Skeletal muscle satellite cell (primary cell): Measurements from ENCODE around the gene TSPAN10.
"Not testable (repeated sequence)": the region's sequence is repeated elsewhere in the genome, so short reads cannot be mapped to it uniquely, and the experiment has no call there.

Experiments used
- H3K27me3 ChIP-seq: 2 replicates; pipeline ENCODE4 v1.7.0; 2013; ENCODE audit warnings: low read length; ENCODE audit not compliant: control insufficient read depth, insufficient read depth
- H3K36me3 ChIP-seq: 2 replicates; pipeline ENCODE4 v1.7.0; 2013; ENCODE audit warnings: mild to moderate bottlenecking, control low read depth, low read length; ENCODE audit not compliant: insufficient read depth
- H3K4me1 ChIP-seq: 2 replicates; pipeline ENCODE4 v1.7.0; 2013; ENCODE audit warnings: low read length; ENCODE audit not compliant: control insufficient read depth, insufficient read depth
- H3K4me2 ChIP-seq: 2 replicates; pipeline ENCODE4 v1.7.0; 2013; ENCODE audit warnings: mild to moderate bottlenecking, low read length
- H3K4me3 ChIP-seq: 2 replicates; pipeline ENCODE4 v1.7.0; 2013; ENCODE audit warnings: low read length
- H3K9ac ChIP-seq: 2 replicates; pipeline ENCODE4 v1.7.0; 2013; ENCODE audit warnings: mild to moderate bottlenecking, low read depth, low read length, moderate library complexity
- H3K9me3 ChIP-seq: replicated peaks from 2 replicates; pipeline ENCODE4 v1.7.0; 2013; ENCODE audit warnings: mild to moderate bottlenecking, control low read depth, low read length

Gene TSPAN10

DNA sequence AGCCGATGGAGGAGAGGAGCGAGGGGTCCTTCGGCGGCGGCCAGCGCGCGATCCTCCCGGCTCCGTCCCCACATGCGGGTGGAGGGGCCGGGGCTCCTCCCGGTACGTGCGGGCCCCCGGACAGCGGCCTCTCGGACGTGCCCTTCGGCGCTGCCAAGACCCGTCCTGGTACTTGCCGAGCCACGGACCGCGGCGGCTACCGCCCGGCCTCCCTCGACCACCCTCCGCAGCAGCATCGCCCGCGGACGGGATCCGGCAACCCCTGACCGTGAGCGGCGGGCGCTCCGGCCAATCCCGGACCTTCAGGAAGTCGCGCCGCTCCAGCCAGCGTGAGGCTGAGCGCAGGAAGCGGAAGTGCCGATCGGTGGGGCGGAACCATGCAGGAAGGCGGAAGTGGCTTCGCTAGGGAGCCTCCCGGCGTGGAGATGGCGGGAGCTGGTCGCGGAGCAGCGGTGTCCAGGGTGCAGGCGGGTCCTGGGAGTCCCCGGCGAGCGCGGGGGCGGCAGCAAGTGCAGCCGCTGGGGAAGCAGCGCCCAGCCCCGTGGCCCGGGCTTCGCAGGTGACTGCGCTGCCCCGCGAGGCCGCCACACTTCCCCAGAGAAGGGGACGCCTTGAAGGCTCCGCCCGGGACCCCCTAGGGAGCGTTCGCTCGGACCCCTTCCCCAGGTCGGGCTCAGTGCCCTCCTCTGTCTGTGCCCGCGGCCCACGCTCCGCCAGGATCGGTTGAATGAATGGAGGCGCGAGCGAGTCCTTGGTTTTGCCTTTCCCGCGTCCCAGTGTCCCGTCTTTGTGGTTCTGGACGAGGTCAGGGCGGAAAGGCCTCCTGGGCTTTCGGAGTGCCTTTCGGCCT lies 29.6 kb downstream of the TSPAN10 start, which contains the start of the genes CCDC137 and OXLD1:
CCDC137 (plus strand) TSS at position 396 of the 850 bp plus-strand sequence; CDS start at position 426, 30 bp downstream.
OXLD1 (minus strand) TSS at position 264 of the 850 bp plus-strand sequence; CDS start at position 236, 28 bp downstream.
- peak within 1 kb of the TSS; percentile 95 for H3K4me2 ChIP-seq
- H3K36me3 ChIP-seq, result peaks cover 32% of the 10 kb centered on the region
- peak within 1 kb of the TSS; percentile 94 for H3K9ac ChIP-seq
- peak within 1 kb of the TSS; percentile 95 for H3K4me3 ChIP-seq
- H3K27me3 ChIP-seq, result no peaks in the 10 kb centered on the region
- peaks cover 21% of the 10 kb centered on the region for H3K4me1 ChIP-seq
- H3K9me3 ChIP-seq, result no peaks in the 10 kb centered on the region

DNA sequence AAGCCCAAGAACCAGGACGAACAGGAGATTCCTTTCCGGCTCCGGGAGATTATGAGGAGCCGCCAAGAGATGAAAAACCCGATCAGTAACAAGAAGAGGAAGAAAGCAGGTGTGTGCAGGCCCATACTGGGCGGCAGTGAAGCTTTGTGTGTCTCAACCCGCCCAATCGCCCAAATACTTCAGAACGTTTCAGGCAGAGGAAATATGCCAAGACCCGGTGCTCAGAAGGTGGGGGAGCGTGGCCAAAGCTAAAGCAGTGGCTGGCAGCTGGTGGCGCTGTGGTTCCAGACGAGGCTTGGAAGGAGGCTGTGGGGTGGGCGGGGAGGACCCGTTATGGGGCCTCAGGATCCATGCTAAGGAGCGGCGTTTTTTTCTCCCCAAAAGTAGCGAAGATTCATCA lies 30.8 kb downstream of the TSPAN10 start:
- peaks cover 44% of the 10 kb centered on the region for H3K36me3 ChIP-seq
- H3K9me3 ChIP-seq, result no peaks in the 10 kb centered on the region
- peak overlapping the region; percentile 42 for H3K4me2 ChIP-seq
- H3K27me3 ChIP-seq, result no peaks in the 10 kb centered on the region
- peak overlapping the region; percentile 24 for H3K4me3 ChIP-seq
- peaks cover 21% of the 10 kb centered on the region for H3K4me1 ChIP-seq
- H3K9ac ChIP-seq, result no peak overlapping the region

DNA sequence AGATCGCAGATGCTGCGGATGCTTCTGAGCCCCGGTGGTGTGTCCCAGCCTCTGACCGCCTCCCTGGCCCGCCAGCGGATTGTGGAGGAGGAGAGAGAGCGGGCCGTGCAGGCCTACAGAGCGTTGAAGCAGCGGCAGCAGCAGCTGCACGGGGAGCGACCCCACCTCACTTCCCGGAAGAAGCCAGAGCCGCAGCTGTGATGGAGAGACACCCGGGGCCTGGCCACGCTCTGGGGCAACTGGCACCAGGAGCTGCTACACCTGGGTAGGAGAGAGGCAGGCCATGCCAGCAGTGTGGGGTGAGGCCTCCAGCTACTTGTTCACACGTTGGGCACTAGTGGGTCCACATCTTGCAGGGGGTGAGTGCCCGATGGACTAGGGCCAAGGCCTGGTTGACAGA lies 35.5 kb downstream of the TSPAN10 start:
- no peaks in the 10 kb centered on the region for H3K27me3 ChIP-seq
- no peak overlapping the region for H3K9ac ChIP-seq
- H3K4me2 ChIP-seq, result no peak overlapping the region
- peaks cover 6% of the 10 kb centered on the region for H3K4me1 ChIP-seq
- no peaks in the 10 kb centered on the region for H3K9me3 ChIP-seq
- H3K36me3 ChIP-seq, result peaks cover 40% of the 10 kb centered on the region
- H3K4me3 ChIP-seq, result no peak overlapping the region

DNA sequence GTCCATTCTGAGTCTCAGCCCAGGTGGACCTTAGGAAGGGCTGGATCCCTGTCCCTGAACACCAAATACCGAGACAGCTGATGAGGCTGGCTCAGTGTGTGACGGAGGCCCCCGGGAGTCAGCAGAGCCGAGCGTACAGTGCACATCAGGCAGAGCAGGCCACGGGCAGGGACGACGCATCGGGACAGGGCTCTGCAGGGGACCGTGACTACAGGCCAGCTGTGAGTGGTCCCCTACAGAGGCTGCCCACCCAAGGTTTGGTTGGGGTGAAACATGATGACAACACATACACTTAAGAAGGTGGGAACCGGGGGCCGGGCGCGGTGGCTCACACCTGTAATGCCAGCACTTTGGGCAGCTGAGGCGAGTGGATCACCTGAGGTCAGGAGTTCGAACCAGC lies 36.0 kb downstream of the TSPAN10 start:
- Histone ChIP-seq H3K36me3 (peaks cover 40% of the 10 kb centered on the region), H3K9ac (no peak overlapping the region)

DNA sequence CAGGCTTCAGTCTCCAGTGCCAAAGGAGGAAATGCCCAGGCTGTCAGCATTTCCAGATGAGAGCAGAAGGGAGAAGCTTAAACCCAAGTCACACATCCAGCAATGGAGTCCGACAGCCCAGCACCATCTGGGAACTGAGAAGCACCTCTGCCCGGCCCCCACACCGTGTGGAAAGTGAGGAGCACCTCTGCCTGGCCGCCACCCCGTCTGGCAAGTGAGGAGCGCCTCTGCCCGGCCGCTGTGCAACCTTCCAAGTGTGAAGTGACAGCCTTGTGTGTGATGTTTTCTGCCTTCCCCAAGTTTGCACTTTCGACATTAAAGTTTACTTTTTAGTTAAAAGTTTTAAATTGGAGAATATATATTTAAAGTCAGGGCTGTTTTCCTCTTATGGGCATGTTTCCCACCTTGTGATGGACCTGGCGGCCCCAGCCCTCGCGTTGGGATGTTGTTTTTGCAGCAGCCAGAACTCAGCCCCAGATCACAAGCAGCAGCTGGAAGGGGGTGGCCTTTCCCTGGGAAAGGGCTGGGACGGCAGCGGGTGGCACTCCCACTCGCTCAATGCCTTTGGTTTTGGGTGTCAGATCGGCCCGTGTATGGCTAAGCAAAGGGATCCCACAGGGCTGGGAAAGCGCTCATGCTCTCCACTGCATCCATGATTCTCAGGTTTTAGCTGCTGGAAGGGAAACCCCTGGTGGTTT lies 36.7 kb downstream of the TSPAN10 start:
- H3K9ac ChIP-seq, result no peak overlapping the region
- H3K9me3 ChIP-seq, result no peaks in the 10 kb centered on the region
- H3K27me3 ChIP-seq, result no peaks in the 10 kb centered on the region
- no peak overlapping the region for H3K4me2 ChIP-seq
- H3K4me3 ChIP-seq, result no peak overlapping the region
- peaks cover 40% of the 10 kb centered on the region for H3K36me3 ChIP-seq
- no peaks in the 10 kb centered on the region for H3K4me1 ChIP-seq

More for the DNA sequence above, 36.0 kb downstream of the TSPAN10 start:
- Histone ChIP-seq H3K4me3 (no peak overlapping the region), H3K4me2 (no peak overlapping the region), H3K4me1 (peaks cover 2% of the 10 kb centered on the region), H3K27me3 (no peaks in the 10 kb centered on the region), H3K9me3 (no peaks in the 10 kb centered on the region)

DNA sequence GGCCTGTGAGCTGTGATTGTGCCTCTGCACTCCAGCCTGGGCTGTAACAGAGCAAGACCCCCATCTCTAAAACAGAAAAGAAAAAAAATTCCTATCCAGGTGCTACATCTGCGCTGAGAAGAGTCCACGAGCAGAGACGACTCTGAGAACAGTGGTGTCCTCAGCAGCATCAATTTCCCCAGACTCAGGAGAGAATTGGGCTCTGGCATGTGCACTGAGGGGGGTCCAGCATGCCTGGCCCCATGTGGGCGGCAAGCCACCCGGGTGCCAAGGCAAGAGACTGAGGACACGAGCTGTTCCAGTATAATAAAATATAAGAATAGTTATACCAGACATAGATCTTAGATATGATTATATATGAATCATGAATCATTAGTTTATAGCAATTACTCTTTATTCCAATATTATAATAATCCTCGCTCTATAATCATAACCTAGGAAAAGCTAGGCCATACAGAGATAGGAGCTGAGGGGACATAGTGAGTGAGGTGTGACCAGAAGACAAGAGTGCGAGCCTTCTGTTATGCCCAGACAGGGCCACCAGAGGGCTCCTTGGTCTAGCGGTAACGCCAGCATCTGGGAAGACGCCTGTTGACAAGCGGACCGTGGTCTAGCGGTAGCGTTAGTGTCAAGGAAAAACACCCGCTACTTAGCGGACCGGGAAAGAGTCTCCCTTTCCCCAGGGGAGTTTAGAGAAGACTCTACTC lies 38.7 kb downstream of the TSPAN10 start:
- not testable (repeated sequence) for H3K4me3 ChIP-seq, H3K9me3 ChIP-seq, H3K4me1 ChIP-seq, H3K9ac ChIP-seq, H3K4me2 ChIP-seq, H3K27me3 ChIP-seq
- H3K36me3 ChIP-seq, result peaks cover 36% of the 10 kb centered on the region

DNA sequence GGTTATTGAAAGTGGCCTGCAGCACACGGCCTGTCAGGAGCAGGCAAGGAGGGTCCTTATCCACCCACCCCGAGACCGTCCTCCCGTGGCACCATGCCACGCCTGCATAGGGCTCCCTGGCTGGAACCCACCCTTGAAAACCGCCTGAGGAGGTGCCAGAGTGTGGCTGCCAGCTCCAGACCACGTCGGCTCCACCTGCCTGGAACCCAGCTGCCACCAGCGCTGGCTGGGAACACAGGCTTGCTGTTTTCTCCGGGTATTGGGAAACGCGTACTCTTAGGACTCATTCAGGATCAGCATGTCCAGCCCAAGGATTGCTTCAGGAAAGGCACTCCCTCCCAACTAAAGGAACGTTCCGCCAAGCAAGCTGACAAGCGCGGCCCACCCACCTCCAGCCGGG lies 39.9 kb downstream of the TSPAN10 start:
- Histone ChIP-seq H3K4me1 (peaks cover 7% of the 10 kb centered on the region), H3K27me3 (no peaks in the 10 kb centered on the region), H3K4me2 (no peak overlapping the region), H3K4me3 (no peak overlapping the region), H3K9me3 (no peaks in the 10 kb centered on the region), H3K9ac (no peak overlapping the region), H3K36me3 (peaks cover 35% of the 10 kb centered on the region)

DNA sequence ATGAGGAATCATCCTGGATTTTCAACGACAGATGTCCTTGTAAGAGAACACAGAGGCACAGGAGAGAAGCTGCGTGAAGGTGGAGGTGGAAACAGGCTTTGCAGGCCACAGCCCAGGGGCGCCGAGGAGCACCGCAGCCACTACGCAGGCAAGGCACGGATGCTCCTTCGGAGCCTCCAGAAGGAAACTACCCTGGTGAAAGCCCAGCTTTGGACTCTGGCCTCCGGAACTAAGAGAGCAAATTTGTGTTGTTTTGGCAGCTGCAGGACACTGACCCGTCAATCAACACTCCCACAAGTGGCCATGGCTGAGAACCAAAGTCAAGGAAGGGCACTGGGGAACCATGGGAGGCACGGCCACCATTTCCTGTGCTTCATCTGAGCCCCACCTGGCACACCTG lies 43.2 kb downstream of the TSPAN10 start:
- H3K27me3 ChIP-seq, result no peaks in the 10 kb centered on the region
- H3K36me3 ChIP-seq, result peaks cover 17% of the 10 kb centered on the region
- peaks cover 23% of the 10 kb centered on the region for H3K4me1 ChIP-seq
- H3K9me3 ChIP-seq, result no peaks in the 10 kb centered on the region
- H3K4me3 ChIP-seq, result no peak overlapping the region
- H3K4me2 ChIP-seq, result no peak overlapping the region
- no peak overlapping the region for H3K9ac ChIP-seq

DNA sequence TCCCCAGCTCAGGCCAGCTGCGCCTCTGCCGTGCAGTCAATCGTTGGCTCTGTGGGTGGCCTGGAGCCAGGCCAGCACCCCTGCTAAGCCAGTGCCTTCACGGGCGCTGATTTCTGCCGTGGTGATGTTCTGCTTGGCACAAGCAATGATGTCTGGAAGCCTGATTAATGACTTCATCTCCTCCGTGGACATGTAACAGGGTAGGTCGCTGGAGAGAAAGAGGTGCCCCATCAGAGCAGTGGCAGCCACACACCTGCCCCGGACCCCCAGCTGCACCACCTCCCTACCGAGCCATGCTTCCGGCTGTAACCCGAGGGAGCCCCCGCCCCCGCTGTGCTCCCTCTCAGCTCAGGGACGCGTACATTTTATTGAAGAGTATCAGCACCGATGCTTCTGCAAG lies 44.7 kb downstream of the TSPAN10 start:
- Histone ChIP-seq H3K9ac (no peak overlapping the region), H3K27me3 (no peaks in the 10 kb centered on the region), H3K4me2 (peak overlapping the region; percentile 92), H3K4me1 (peaks cover 32% of the 10 kb centered on the region), H3K9me3 (no peaks in the 10 kb centered on the region), H3K36me3 (peaks cover 31% of the 10 kb centered on the region), H3K4me3 (no peak overlapping the region)

DNA sequence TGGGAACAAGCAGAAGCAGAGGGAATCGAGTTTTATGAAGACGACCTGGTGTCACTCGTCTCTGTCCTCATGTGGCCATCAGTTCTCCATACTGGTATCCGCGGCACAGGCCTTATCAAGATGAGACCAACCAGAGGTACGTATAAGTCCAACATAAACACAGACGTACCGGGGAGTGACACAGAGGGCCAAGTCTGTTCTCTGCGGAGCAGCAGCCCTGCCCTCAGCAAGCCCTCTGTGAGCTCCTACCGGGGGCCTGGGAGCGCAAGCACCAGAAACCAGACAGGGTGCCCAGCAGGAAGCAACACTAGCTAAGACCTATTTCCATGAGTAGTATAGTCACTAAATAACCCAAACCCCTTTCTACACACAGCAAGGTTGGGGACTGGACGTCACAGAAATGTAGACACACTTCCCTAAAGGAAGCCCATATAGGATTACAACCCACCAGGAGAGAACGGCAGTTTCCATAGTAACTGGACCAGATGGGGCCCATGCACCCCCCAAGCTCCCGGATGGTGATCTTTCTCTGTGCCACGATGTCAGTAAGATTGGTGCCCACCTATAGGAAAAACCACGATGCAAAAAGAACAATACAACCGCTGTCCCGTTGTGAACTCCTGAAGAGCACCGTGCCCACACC lies 45.7 kb downstream of the TSPAN10 start:
- Histone ChIP-seq H3K9me3 (no peaks in the 10 kb centered on the region), H3K4me2 (peak overlapping the region; percentile 92), H3K4me1 (peaks cover 32% of the 10 kb centered on the region), H3K27me3 (no peaks in the 10 kb centered on the region), H3K9ac (peak overlapping the region; percentile 95), H3K36me3 (peaks cover 41% of the 10 kb centered on the region), H3K4me3 (peak overlapping the region; percentile 86)

DNA sequence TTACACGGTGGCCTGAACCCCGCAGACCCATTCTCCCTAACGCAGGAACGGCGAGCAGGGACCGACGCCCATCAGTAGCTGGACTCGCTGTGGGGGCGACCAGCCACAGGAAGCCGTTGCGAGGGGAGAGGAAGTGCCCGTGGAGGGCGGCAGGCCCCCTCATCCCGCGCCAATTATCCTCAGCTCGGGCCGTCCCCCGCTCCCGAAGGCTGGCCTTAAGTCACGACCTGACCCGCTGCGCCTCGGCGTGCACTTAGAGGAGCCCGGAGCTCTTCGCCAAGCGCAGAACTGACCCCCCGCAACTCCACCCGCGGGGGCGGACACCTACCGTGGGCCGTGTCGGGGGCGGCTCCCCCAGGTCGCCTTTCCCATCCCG lies 46.2 kb downstream of the TSPAN10 start:
- Histone ChIP-seq H3K27me3 (no peaks in the 10 kb centered on the region), H3K4me1 (peaks cover 32% of the 10 kb centered on the region), H3K9ac (peak overlapping the region; percentile 95), H3K4me3 (peak overlapping the region; percentile 86), H3K9me3 (no peaks in the 10 kb centered on the region), H3K4me2 (peak overlapping the region; percentile 92), H3K36me3 (peaks cover 46% of the 10 kb centered on the region)
